Endodermal cell (in vitro differentiated cells): ENCODE results near the gene SLC4A7. TPM values are rescaled to one million over a fixed set of nuclear protein-coding genes. Genes with fewer than 3 reads are reported as not detected.

Experiments
- DNase-seq: peaks from one replicate; pipeline ENCODE4 v3.0.0-alpha.2; 2017
- H3K27ac ChIP-seq: 2 replicates; pipeline ENCODE4 v1.5.1; 2013; ENCODE audit warnings: mild to moderate bottlenecking, low read depth, low read length, moderate library complexity
- H3K27me3 ChIP-seq: 2 replicates; pipeline ENCODE4 v1.6.1; 2013; ENCODE audit warnings: mild to moderate bottlenecking, low read length, moderate library complexity; ENCODE audit not compliant: insufficient read depth, control insufficient read depth, poor library complexity, severe bottlenecking
- H3K36me3 ChIP-seq: 2 replicates; pipeline ENCODE4 v1.7.0; 2013; ENCODE audit warnings: mild to moderate bottlenecking, low read length, moderate library complexity; ENCODE audit not compliant: control insufficient read depth, insufficient read depth
- H3K4me1 ChIP-seq: one replicate; pipeline ENCODE4 v1.7.0; 2013; ENCODE audit warnings: low read length; ENCODE audit not compliant: control insufficient read depth, insufficient read depth
- H3K4me3 ChIP-seq: 2 replicates; pipeline ENCODE4 v1.5.1; 2013; ENCODE audit warnings: mild to moderate bottlenecking, low read length, moderate library complexity
- H3K9ac ChIP-seq: 2 replicates; pipeline ENCODE4 v1.6.1; 2013; ENCODE audit warnings: mild to moderate bottlenecking, low read length, moderate library complexity; ENCODE audit not compliant: poor library complexity, severe bottlenecking; ENCODE audit errors: extremely low read depth
- H3K9me3 ChIP-seq: 2 replicates; pipeline ENCODE4 v1.6.1; 2013; ENCODE audit warnings: mild to moderate bottlenecking, low read length, moderate library complexity; ENCODE audit not compliant: control insufficient read depth
- H3K27ac Mint-ChIP-seq: 2 replicates; pipeline ENCODE4 v1.8.0; 2020; ENCODE audit warnings: mixed read lengths
- H3K27me3 Mint-ChIP-seq: 2 replicates; pipeline ENCODE4 v1.8.0; 2021; ENCODE audit warnings: mild to moderate bottlenecking, mixed read lengths; ENCODE audit not compliant: insufficient read depth
- H3K36me3 Mint-ChIP-seq: 2 replicates; pipeline ENCODE4 v1.8.0; 2020; ENCODE audit warnings: low read depth, mixed read lengths
- H3K4me1 Mint-ChIP-seq: 2 replicates; pipeline ENCODE4 v1.8.0; 2020; ENCODE audit warnings: mixed read lengths
- H3K4me3 Mint-ChIP-seq: 2 replicates; pipeline ENCODE4 v1.8.0; 2020; ENCODE audit warnings: mild to moderate bottlenecking, moderate library complexity, mixed read lengths
- H3K9me3 Mint-ChIP-seq: 2 replicates; pipeline ENCODE4 v1.8.0; 2020; ENCODE audit warnings: mild to moderate bottlenecking, mixed read lengths
- CTCF ChIP-seq: fragments of 200-600 bp; sonication (generic); conservative IDR thresholded peaks from 2 replicates; pipeline ENCODE4 v1.5.0; 2021; ENCODE audit warnings: antibody characterized with exemption, mild to moderate bottlenecking
- WGBS, 2 experiments: methylation state at CpG; one replicate each; pipeline versions ENCODE4 v1.1.5 to v1.1.7; 2013; ENCODE audit warnings: missing lambda C conversion rate in 2 of 2, mixed read lengths in 1 of 2; ENCODE audit not compliant: insufficient coverage in 1 of 2, insufficient read length in 1 of 2; 5-methylcytosine and 5-hydroxymethylcytosine counted together
- total RNA-seq, 2 donors: library from RNA; stranded (reverse); fragmentation: NEBNext Ultra II Directional in 1 of 2; extraction: Animal tissue kit (Norgen Biotek cat#: 25700) in 1 of 2; gene quantifications; 2 replicates in 1 of 2; 3 replicates in 1 of 2; pipeline ENCODE4 v1.2.1, GENCODE V29; 2021

The SLC4A7 gene
- total RNA-seq, 2 donors from 2014 or later: 58.4 to 83.8 TPM

- no peak overlapping the region for H3K9ac ChIP-seq
- no peaks in the 10 kb centered on the region for H3K27me3 ChIP-seq
- H3K9me3 ChIP-seq: no peaks in the 10 kb centered on the region
- Mint-ChIP-seq H3K36me3 (no peaks in the 10 kb centered on the region), H3K9me3 (no peaks in the 10 kb centered on the region), H3K4me3 (no peak overlapping the region), H3K27me3 (no peaks in the 10 kb centered on the region), H3K27ac (no peak overlapping the region), H3K4me1 (peaks cover 6% of the 10 kb centered on the region)
- H3K4me3 ChIP-seq: no peak overlapping the region
- no peak for TF ChIP-seq CTCF
- H3K27ac ChIP-seq: no peak overlapping the region
- no peaks in the 10 kb centered on the region for H3K4me1 ChIP-seq
- DNase-seq: no peak
- no peaks in the 10 kb centered on the region for H3K36me3 ChIP-seq
These were observed 16.8 kb upstream of the SLC4A7 start for GRCh38 chr3:27500986-27501385.

- Mint-ChIP-seq H3K4me3 (no peak overlapping the region), H3K36me3 (no peaks in the 10 kb centered on the region), H3K4me1 (peaks cover 6% of the 10 kb centered on the region), H3K9me3 (no peaks in the 10 kb centered on the region), H3K27ac (no peak overlapping the region), H3K27me3 (no peaks in the 10 kb centered on the region)
- Histone ChIP-seq H3K4me3 (no peak overlapping the region), H3K27me3 (no peaks in the 10 kb centered on the region), H3K9ac (no peak overlapping the region), H3K9me3 (no peaks in the 10 kb centered on the region), H3K27ac (no peak overlapping the region), H3K36me3 (no peaks in the 10 kb centered on the region), H3K4me1 (no peaks in the 10 kb centered on the region)
- no peak for TF ChIP-seq CTCF
- WGBS, 2 experiments: 67 to 93% methylated on average over 1 of the region's 1 CpG
- no peak for DNase-seq
These were observed 15.9 kb upstream of the SLC4A7 start for GRCh38 chr3:27500035-27500434.

GRCh38 chr3:27494784-27495183, 10.6 kb upstream of the SLC4A7 start:
- Mint-ChIP-seq H3K27ac (no peak overlapping the region), H3K4me1 (peaks cover 6% of the 10 kb centered on the region), H3K9me3 (peaks cover 2% of the 10 kb centered on the region), H3K27me3 (no peaks in the 10 kb centered on the region), H3K36me3 (no peaks in the 10 kb centered on the region), H3K4me3 (no peak overlapping the region)
- Histone ChIP-seq H3K27ac (no peak overlapping the region), H3K4me3 (no peak overlapping the region), H3K36me3 (no peaks in the 10 kb centered on the region), H3K4me1 (no peaks in the 10 kb centered on the region), H3K9me3 (no peaks in the 10 kb centered on the region), H3K9ac (no peak overlapping the region), H3K27me3 (no peaks in the 10 kb centered on the region)
- TF ChIP-seq CTCF: no peak
- DNase-seq: no peak
